ENCODE results near the gene DSPP.

DNA sequence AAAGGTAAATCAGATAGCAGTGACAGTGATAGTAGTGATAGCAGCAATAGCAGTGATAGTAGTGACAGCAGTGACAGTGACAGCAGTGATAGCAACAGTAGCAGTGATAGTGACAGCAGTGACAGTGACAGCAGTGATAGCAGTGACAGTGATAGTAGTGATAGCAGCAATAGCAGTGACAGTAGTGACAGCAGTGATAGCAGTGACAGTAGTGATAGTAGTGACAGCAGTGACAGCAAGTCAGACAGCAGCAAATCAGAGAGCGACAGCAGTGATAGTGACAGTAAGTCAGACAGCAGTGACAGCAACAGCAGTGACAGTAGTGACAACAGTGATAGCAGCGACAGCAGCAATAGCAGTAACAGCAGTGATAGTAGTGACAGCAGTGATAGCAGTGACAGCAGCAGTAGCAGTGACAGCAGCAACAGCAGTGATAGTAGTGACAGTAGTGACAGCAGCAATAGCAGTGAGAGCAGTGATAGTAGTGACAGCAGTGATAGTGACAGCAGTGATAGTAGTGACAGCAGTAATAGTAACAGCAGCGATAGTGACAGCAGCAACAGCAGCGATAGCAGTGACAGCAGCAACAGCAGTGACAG is 6.1 kb downstream of the DSPP start:
- TF ChIP-seq, protein P1, sequence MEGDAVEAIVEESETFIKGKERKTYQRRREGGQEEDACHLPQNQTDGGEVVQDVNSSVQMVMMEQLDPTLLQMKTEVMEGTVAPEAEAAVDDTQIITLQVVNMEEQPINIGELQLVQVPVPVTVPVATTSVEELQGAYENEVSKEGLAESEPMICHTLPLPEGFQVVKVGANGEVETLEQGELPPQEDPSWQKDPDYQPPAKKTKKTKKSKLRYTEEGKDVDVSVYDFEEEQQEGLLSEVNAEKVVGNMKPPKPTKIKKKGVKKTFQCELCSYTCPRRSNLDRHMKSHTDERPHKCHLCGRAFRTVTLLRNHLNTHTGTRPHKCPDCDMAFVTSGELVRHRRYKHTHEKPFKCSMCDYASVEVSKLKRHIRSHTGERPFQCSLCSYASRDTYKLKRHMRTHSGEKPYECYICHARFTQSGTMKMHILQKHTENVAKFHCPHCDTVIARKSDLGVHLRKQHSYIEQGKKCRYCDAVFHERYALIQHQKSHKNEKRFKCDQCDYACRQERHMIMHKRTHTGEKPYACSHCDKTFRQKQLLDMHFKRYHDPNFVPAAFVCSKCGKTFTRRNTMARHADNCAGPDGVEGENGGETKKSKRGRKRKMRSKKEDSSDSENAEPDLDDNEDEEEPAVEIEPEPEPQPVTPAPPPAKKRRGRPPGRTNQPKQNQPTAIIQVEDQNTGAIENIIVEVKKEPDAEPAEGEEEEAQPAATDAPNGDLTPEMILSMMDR (IDR thresholded peaks at IDR 0.05; ENCODE audit: insufficient read depth, low read length, poor library complexity, severe bottlenecking): no peak
- no peak for TF ChIP-seq EZH2phosphoT487 (conservative IDR thresholded peaks at IDR 0.05; ENCODE audit: low read length)

Measured in SU-DHL-6 (cell line).